Osteoblast (primary cell): ENCODE measurements around the gene ARID3A. TPM values are rescaled to one million over a fixed set of nuclear protein-coding genes. Genes with fewer than 3 reads are reported as not detected.
A peak's percentile ranks its signal among the peaks of the same experiment; 100 is the strongest.

Experiments used
- DNase-seq: peaks from one replicate; pipeline ENCODE4 v3.0.0; 2011; ENCODE audit warnings: low spot score, mixed read lengths; ENCODE audit not compliant: insufficient read length; ENCODE audit errors: missing footprints
- H2AFZ ChIP-seq: 2 replicates; pipeline ENCODE4 v1.6.0; 2011; ENCODE audit warnings: mild to moderate bottlenecking, low read length
- H3K27ac ChIP-seq: 2 replicates; pipeline ENCODE4 v1.5.1; 2011; ENCODE audit warnings: mild to moderate bottlenecking, low read depth, low read length, moderate library complexity
- H3K27me3 ChIP-seq: 2 replicates; pipeline ENCODE4 v1.6.0; 2012; ENCODE audit warnings: mild to moderate bottlenecking, control low read depth, inconsistent platforms, low read length, moderate library complexity; ENCODE audit not compliant: insufficient read depth
- H3K36me3 ChIP-seq: 2 replicates; pipeline ENCODE4 v1.5.1; 2011; ENCODE audit warnings: mild to moderate bottlenecking, low read length, control low read depth, moderate library complexity; ENCODE audit not compliant: insufficient read depth
- H3K4me1 ChIP-seq: 2 replicates; pipeline ENCODE4 v1.5.1; 2011; ENCODE audit warnings: mild to moderate bottlenecking, low read length, control low read depth, moderate library complexity; ENCODE audit not compliant: insufficient read depth
- H3K4me2 ChIP-seq: 2 replicates; pipeline ENCODE4 v1.6.0; 2011; ENCODE audit warnings: mild to moderate bottlenecking, low read length; ENCODE audit not compliant: insufficient read depth
- H3K4me3 ChIP-seq: fragments of 200-600 bp; sonication (generic); 3 replicates; pipeline ENCODE4 v1.5.1; 2012; ENCODE audit warnings: mild to moderate bottlenecking, low read length, inconsistent platforms; ENCODE audit not compliant: insufficient read depth
- H3K79me2 ChIP-seq: 2 replicates; pipeline ENCODE4 v1.6.0; 2012; ENCODE audit warnings: mild to moderate bottlenecking, low read length, control low read depth, inconsistent platforms; ENCODE audit not compliant: insufficient read depth
- H3K9me3 ChIP-seq: 2 replicates; pipeline ENCODE4 v1.5.1; 2011; ENCODE audit warnings: low read depth, low read length, control low read depth
- H4K20me1 ChIP-seq: 2 replicates; pipeline ENCODE4 v1.6.0; 2012; ENCODE audit warnings: mild to moderate bottlenecking, low read length, control low read depth; ENCODE audit not compliant: insufficient read depth
- total RNA-seq: library from RNA; depleted of rRNA; stranded (reverse); fragments of >200 nt; gene quantifications from 2 replicates; pipeline ENCODE4 v1.2.3, GENCODE V29; 2012
- TF ChIP-seq, protein P1 (sequence below): IDR thresholded peaks from 2 replicates; pipeline ENCODE4 v1.5.1; 2011; ENCODE audit warnings: mild to moderate bottlenecking, low read depth, low read length, moderate library complexity; ENCODE audit errors: extremely low read depth

Gene ARID3A
- total RNA-seq, 1 donor = 21.7 TPM

DNA sequence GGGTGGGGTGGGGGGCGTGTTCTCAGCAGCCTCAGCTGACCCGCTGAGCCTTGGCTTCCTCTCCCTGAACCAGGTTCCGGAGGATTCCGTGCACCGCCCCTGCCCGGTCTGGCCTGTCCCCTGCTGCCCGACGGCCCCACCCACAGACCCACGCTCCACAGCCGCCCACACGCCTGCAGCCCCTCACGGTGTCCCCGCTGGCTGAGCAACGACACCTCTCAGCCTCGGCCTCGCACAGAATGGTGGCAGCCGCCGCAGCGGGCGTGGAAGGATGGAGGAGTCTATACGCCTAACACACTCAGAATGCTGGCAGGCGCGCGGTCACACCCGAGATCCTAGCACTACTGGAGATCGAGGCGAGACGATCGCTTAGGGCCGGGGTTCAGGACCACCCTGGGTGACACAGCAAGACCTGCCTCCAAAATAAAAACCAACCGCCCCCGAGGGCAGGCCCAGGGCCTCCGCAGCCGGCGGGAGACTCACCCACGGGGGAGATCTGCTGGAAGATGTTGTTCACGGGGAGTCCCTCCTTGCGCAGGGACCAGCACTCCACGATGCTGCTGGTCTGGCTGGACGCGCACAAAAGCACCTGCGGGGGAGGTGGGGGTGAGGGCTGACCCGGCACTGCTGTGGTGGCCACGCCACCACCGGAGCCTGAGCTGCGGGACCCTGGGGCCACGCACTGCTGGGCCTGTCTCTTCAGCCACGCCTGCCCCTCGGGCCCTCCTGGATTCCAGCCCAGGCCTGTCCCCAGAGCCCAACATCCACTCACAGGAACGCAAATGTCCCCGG is 41.2 kb upstream of the ARID3A start:
- H3K4me2 ChIP-seq = no peak overlapping the region
- no peaks in the 10 kb centered on the region for H3K27me3 ChIP-seq
- H2AFZ ChIP-seq = no peak overlapping the region
- H3K4me3 ChIP-seq = no peak overlapping the region
- no peaks in the 10 kb centered on the region for H3K4me1 ChIP-seq
- H4K20me1 ChIP-seq = no peaks in the 10 kb centered on the region
- no peak overlapping the region for H3K27ac ChIP-seq
- TF ChIP-seq, protein P1, sequence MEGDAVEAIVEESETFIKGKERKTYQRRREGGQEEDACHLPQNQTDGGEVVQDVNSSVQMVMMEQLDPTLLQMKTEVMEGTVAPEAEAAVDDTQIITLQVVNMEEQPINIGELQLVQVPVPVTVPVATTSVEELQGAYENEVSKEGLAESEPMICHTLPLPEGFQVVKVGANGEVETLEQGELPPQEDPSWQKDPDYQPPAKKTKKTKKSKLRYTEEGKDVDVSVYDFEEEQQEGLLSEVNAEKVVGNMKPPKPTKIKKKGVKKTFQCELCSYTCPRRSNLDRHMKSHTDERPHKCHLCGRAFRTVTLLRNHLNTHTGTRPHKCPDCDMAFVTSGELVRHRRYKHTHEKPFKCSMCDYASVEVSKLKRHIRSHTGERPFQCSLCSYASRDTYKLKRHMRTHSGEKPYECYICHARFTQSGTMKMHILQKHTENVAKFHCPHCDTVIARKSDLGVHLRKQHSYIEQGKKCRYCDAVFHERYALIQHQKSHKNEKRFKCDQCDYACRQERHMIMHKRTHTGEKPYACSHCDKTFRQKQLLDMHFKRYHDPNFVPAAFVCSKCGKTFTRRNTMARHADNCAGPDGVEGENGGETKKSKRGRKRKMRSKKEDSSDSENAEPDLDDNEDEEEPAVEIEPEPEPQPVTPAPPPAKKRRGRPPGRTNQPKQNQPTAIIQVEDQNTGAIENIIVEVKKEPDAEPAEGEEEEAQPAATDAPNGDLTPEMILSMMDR = no peak
- no peaks in the 10 kb centered on the region for H3K9me3 ChIP-seq
- peaks cover 4% of the 10 kb centered on the region for H3K79me2 ChIP-seq
- no peak for DNase-seq
- H3K36me3 ChIP-seq = peaks cover 44% of the 10 kb centered on the region

DNA sequence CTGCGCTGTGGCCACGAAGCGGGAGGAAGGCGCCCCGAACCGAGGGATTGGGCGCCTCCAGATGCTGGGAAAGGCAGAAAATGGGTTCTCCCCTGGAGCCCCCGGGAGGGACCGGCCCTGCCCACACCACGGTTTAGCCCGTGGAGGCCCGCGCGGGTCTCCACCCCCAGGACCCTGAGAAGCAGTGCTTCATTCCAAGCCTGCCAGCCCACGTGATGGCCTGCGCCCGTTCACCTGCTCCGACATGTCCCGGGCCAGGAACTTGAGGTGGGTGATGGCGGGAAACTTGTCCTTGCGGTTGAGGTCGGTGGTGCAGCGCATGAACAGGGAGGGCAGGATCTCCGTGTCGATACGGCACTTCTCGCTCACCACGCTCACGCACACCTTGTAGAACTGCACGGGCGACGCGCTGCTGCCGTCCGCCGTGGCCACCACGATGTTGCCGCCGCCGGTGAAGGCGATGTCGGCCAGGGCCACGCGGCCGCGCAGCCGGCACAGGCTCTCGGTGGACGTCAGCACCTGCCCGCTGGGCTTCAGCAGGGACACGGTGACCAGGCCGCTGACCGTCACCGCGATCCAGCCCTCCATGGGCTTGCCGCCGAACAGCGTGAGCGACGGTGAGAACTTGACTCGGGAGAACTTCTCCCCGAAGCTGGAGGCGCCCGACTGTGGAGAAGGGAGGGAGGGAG is 40.2 kb upstream of the ARID3A start:
- Histone ChIP-seq H2AFZ (no peak overlapping the region), H3K4me3 (no peak overlapping the region), H3K4me2 (no peak overlapping the region), H4K20me1 (peaks cover 4% of the 10 kb centered on the region), H3K36me3 (peaks cover 44% of the 10 kb centered on the region), H3K27ac (no peak overlapping the region), H3K4me1 (no peaks in the 10 kb centered on the region), H3K27me3 (no peaks in the 10 kb centered on the region), H3K9me3 (no peaks in the 10 kb centered on the region), H3K79me2 (peaks cover 8% of the 10 kb centered on the region)
- DNase-seq = no peak
- TF ChIP-seq, protein P1 = no peak

DNA sequence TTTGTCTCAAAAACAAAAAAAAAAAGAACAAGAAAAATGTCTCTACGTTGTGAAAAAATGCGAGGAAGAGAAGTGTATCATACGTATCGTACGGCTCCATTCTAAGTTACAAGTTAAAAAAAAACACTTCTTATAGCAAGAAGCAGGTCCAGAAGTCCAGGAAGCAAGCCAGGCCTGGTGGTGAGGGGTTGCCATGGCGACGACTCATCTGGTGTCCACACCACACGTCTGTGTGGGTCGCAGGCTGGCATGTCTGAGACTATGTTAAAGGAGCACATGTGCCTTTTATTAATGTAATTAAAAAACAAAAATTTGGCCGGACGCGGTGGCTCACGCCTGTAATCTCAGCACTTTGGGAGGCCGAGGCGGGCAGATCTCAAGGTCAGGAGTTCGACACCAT is 38.8 kb upstream of the ARID3A start:
- Histone ChIP-seq H3K9me3 (no peaks in the 10 kb centered on the region), H4K20me1 (peaks cover 4% of the 10 kb centered on the region)
- TF ChIP-seq, protein P1 = no peak

DNA sequence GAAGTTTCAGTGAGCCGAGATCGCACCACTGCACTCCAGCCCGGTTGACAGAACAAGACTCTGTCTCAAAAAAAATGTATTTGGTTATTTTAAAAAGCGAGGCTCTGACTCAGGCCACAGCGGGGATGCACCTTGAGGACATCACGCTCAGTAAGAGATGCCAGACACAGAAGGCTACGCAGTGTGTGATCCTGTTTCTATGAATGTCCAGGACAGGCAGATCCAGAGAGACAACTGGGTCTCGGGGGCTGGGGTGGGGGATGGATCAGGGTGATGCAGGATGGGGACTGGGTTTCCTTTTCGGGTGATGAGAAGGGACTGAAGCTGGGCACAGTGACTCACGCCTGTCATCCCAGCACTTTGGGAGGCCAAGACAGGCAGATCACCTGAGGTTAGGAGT is 38.2 kb upstream of the ARID3A start:
- peaks cover 29% of the 10 kb centered on the region for H3K36me3 ChIP-seq
- TF ChIP-seq, protein P1 = no peak

More for the DNA sequence above, 38.8 kb upstream of the ARID3A start:
- peaks cover 2% of the 10 kb centered on the region for H3K4me1 ChIP-seq
- H2AFZ ChIP-seq = no peak overlapping the region
- H3K4me2 ChIP-seq = no peak overlapping the region
- H3K36me3 ChIP-seq = peaks cover 32% of the 10 kb centered on the region
- no peaks in the 10 kb centered on the region for H3K27me3 ChIP-seq
- H3K27ac ChIP-seq = no peak overlapping the region
- peaks cover 20% of the 10 kb centered on the region for H3K79me2 ChIP-seq
- DNase-seq = peak; percentile 95
- H3K4me3 ChIP-seq = no peak overlapping the region

More for the DNA sequence above, 38.2 kb upstream of the ARID3A start:
- H3K4me1 ChIP-seq = peaks cover 5% of the 10 kb centered on the region
- H4K20me1 ChIP-seq = peaks cover 4% of the 10 kb centered on the region
- DNase-seq = no peak
- no peak overlapping the region for H2AFZ ChIP-seq
- H3K27me3 ChIP-seq = no peaks in the 10 kb centered on the region
- H3K4me2 ChIP-seq = no peak overlapping the region
- H3K27ac ChIP-seq = no peak overlapping the region
- no peak overlapping the region for H3K4me3 ChIP-seq
- H3K9me3 ChIP-seq = no peaks in the 10 kb centered on the region
- H3K79me2 ChIP-seq = peaks cover 25% of the 10 kb centered on the region
